NCI-H748 treated with DMSO at 0.1 percent for 48 hours (cell line): Measurements from ENCODE around the gene PCDH11Y.
"Not testable (repeated sequence)": the region's sequence is repeated elsewhere in the genome, so short reads cannot be mapped to it uniquely, and the experiment has no call there.

ENCODE experiments used
- DNase-seq: peaks from one replicate; lab custom pipeline; 2025; lab: John Stamatoyannopoulos, UW

The PCDH11Y gene

GRCh38 chrY:5000057-5000456 lies at the start of gene PCDH11Y:
Gene PCDH11Y (plus strand): TSS chrY:5000296. CDS start chrY:5057100, 56,804 bp downstream.
- DNase-seq, result not testable (repeated sequence)

- not testable (repeated sequence) for DNase-seq
Measured at GRCh38 chrY:4967894-4968293, 32.2 kb upstream of the PCDH11Y start.

GRCh38 chrY:4991743-4992400 lies 8.2 kb upstream of the PCDH11Y start:
- DNase-seq, result not testable (repeated sequence)

- not testable (repeated sequence) for DNase-seq
Measured at GRCh38 chrY:4994892-4995291, 5.2 kb upstream of the PCDH11Y start.

- not testable (repeated sequence) for DNase-seq
Measured at GRCh38 chrY:5002476-5003184, 2.5 kb downstream of the PCDH11Y start.

- DNase-seq, result not testable (repeated sequence)
Measured at GRCh38 chrY:5038972-5039523, 39.0 kb downstream of the PCDH11Y start.

- DNase-seq, result not testable (repeated sequence)
Measured at GRCh38 chrY:5083017-5083416, 82.9 kb downstream of the PCDH11Y start.

GRCh38 chrY:5182998-5183397 lies 182.9 kb downstream of the PCDH11Y start:
- DNase-seq, result not testable (repeated sequence)

- DNase-seq, result not testable (repeated sequence)
Measured at GRCh38 chrY:5215116-5215515, 215.0 kb downstream of the PCDH11Y start.

- DNase-seq, result not testable (repeated sequence)
Measured at GRCh38 chrY:5324931-5325330, 324.8 kb downstream of the PCDH11Y start.

GRCh38 chrY:5342220-5342619 lies 342.1 kb downstream of the PCDH11Y start:
- not testable (repeated sequence) for DNase-seq

- DNase-seq, result not testable (repeated sequence)
Measured at GRCh38 chrY:5543705-5544104, 543.6 kb downstream of the PCDH11Y start.

- DNase-seq, result not testable (repeated sequence)
Measured at GRCh38 chrY:5638589-5638988, 638.5 kb downstream of the PCDH11Y start.

GRCh38 chrY:5679265-5679664 lies 679.2 kb downstream of the PCDH11Y start:
- DNase-seq, result not testable (repeated sequence)

- not testable (repeated sequence) for DNase-seq
Measured at GRCh38 chrY:5708727-5709126, 708.6 kb downstream of the PCDH11Y start.

- DNase-seq, result not testable (repeated sequence)
Measured at GRCh38 chrY:5709788-5710381, 709.8 kb downstream of the PCDH11Y start.

GRCh38 chrY:5761403-5761802 lies 761.3 kb downstream of the PCDH11Y start:
- not testable (repeated sequence) for DNase-seq

- not testable (repeated sequence) for DNase-seq
Measured at GRCh38 chrY:5776485-5776884, 776.4 kb downstream of the PCDH11Y start.
